GM19099 (cell line): ENCODE measurements around the gene VKORC1L1.

Experiments
- POLR2A ChIP-seq: IDR thresholded peaks from 3 replicates; pipeline ENCODE4 v1.6.1; 2011; ENCODE audit warnings: low read depth; ENCODE audit not compliant: insufficient read length; ENCODE audit errors: extremely low read depth

VKORC1L1 gene

GRCh38 chr7:65966146-65966545, 93.3 kb downstream of the VKORC1L1 start:
- no peak for TF ChIP-seq POLR2A

- no peak for TF ChIP-seq POLR2A
Measured at GRCh38 chr7:65967361-65968155, 94.7 kb downstream of the VKORC1L1 start.

GRCh38 chr7:65968256-65969185, 95.6 kb downstream of the VKORC1L1 start:
- no peak for TF ChIP-seq POLR2A

GRCh38 chr7:65971021-65971420, 98.1 kb downstream of the VKORC1L1 start:
- no peak for TF ChIP-seq POLR2A

DNA sequence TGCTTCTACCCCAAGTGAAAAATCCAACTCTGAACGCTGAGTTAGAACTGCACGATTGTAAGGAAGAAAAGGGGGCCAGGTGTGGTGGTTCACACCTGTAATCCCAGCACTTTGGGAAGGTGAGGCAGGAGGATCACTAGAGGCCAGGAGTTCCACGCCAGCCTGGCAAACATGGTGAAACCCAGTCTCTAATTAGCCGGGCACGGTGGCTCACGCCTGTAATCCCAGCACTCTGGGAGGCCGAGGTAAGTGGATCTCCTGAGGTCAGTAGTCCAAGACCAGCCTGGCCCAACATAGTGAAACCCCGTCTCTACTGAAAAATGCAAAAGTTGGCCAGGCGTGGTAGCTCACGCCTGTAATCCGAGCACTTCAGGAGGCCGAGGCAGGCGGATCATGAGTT, 100.1 kb downstream of the VKORC1L1 start:
- TF ChIP-seq POLR2A: no peak

GRCh38 chr7:65974191-65974801, 101.4 kb downstream of the VKORC1L1 start:
- TF ChIP-seq POLR2A: no peak

GRCh38 chr7:65974876-65975275, 102.0 kb downstream of the VKORC1L1 start:
- no peak for TF ChIP-seq POLR2A

GRCh38 chr7:65975814-65976445, 103.1 kb downstream of the VKORC1L1 start:
- TF ChIP-seq POLR2A: no peak

GRCh38 chr7:65976659-65977196, 103.9 kb downstream of the VKORC1L1 start:
- TF ChIP-seq POLR2A: no peak

DNA sequence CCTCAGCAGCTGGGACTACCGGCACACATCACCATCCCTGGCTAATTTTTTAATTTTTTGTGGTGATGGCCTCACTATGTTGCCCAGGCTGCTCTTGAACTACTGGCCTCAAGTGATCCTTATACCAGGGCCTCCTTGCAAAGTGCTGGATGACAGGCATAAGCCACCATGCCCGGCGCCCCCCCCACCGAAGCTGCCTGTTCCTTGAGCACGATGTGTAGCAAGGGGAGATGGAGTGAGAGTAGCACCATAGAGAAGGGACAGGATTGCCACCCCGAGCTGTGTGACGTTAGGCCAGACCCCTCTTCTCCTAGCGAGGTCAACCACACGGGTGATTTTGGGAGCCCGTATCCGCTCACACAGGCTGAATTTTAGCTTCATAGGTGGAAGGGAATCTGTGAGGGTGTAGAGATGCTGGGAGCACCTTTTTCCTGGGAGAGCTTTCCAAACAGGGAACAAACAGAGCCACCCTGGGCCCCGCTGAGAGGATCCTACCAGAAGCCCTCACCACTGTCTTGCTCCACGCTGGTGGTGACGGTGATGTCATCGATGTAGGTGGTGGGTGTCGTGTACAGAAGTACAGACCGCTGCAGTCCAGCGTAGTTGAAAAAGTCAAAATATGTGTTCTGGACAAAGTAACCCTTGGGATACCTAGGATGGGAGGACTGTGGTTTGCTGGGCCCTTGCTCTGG, 106.2 kb downstream of the VKORC1L1 start:
- TF ChIP-seq POLR2A: no peak

GRCh38 chr7:65979583-65980477, 107.0 kb downstream of the VKORC1L1 start:
- no peak for TF ChIP-seq POLR2A

DNA sequence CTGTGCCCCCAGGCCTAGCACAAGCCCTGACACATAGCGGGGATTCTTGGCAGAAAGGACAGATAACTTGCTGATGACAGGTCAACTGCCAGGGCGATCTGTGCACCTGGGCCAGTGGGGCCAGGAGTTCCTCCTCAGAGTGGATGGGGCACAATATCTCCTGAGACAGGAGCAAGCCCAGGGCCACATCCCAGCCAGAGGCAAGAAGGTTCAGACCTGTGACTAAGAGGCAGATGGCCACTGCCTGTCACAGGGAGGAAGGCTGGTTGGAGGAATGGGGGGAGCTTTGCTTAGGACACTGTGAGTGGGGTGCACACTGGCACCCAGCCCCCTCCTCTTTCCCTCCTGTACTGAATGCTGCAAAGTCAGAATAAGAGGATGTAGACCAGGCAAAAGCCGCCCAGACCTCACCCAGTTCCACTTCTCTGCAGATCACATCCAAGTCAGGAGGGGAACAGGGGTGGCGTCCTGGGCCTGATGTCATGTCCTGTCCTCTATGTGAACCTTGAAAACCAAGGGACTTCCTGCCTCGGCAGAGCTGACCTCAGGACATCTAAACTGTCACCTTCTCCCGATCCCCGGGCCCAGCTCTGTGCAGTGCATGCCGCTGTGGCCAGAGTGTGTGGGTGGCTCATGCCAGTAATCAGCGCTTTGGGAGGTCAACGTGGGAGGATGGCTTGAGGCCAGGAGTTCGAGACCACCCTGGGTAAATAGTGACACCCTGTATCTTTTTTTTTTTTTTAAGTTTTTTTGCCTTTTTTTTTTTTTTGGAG, 107.8 kb downstream of the VKORC1L1 start:
- TF ChIP-seq POLR2A: peak; percentile 57
